PFSK-1 (cell line): ENCODE measurements around the gene TBCEL.

Experiments
- FOXP2 ChIP-seq: optimal IDR thresholded peaks from 2 replicates; pipeline ENCODE3; 2011; ENCODE audit warnings: borderline replicate concordance, control low read depth, inconsistent platforms; ENCODE audit not compliant: insufficient read depth; ENCODE audit errors: extremely low read length, extremely low read depth
- POLR2AphosphoS5 ChIP-seq: IDR thresholded peaks from 2 replicates; pipeline ENCODE4 v1.6.1; 2012; ENCODE audit warnings: low read depth, mild to moderate bottlenecking, control low read depth, low read length, moderate library complexity
- SIN3A ChIP-seq: IDR thresholded peaks from 2 replicates; pipeline ENCODE4 v1.6.1; 2012; ENCODE audit warnings: mild to moderate bottlenecking, low read length, moderate library complexity, borderline replicate concordance; ENCODE audit not compliant: insufficient read depth
- TAF1 ChIP-seq: IDR thresholded peaks from 2 replicates; pipeline ENCODE4 v1.6.1; 2012; ENCODE audit warnings: low read length, control low read depth, borderline replicate concordance; ENCODE audit not compliant: insufficient read depth
- TF ChIP-seq, protein P1 (sequence below), 2 experiments: IDR thresholded peaks; 2 replicates each; pipeline versions ENCODE4 v1.6.1 to v1.8.0; 2011 to 2012; ENCODE audit warnings: low read depth in 2 of 2, low read length in 2 of 2, control low read depth in 1 of 2, inconsistent platforms in 1 of 2, mild to moderate bottlenecking in 1 of 2, moderate library complexity in 1 of 2; ENCODE audit not compliant: insufficient read depth in 1 of 2

DNA sequence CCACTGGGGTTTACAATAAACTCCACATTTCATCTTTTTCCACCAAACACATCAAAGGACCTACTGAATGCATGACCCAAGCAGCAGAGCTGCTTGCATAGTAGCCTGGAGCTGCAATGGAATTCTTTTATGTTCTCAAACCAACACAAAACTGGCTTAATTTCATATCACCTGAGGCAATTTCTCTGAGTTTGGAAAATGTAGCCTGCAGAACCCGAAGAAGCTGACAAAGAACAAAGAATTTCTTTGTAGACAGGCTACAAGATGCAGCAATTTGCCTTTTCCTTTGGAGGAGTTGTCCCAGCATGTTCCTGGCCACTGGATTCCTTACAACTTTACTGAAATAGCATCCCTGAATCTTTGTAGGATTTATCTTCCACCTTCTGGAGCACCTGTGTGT, 71.7 kb downstream of the TBCEL start:
- TF ChIP-seq TAF1 (no peak), FOXP2 (no peak), POLR2AphosphoS5 (no peak), SIN3A (no peak)
- TF ChIP-seq, protein P1, sequence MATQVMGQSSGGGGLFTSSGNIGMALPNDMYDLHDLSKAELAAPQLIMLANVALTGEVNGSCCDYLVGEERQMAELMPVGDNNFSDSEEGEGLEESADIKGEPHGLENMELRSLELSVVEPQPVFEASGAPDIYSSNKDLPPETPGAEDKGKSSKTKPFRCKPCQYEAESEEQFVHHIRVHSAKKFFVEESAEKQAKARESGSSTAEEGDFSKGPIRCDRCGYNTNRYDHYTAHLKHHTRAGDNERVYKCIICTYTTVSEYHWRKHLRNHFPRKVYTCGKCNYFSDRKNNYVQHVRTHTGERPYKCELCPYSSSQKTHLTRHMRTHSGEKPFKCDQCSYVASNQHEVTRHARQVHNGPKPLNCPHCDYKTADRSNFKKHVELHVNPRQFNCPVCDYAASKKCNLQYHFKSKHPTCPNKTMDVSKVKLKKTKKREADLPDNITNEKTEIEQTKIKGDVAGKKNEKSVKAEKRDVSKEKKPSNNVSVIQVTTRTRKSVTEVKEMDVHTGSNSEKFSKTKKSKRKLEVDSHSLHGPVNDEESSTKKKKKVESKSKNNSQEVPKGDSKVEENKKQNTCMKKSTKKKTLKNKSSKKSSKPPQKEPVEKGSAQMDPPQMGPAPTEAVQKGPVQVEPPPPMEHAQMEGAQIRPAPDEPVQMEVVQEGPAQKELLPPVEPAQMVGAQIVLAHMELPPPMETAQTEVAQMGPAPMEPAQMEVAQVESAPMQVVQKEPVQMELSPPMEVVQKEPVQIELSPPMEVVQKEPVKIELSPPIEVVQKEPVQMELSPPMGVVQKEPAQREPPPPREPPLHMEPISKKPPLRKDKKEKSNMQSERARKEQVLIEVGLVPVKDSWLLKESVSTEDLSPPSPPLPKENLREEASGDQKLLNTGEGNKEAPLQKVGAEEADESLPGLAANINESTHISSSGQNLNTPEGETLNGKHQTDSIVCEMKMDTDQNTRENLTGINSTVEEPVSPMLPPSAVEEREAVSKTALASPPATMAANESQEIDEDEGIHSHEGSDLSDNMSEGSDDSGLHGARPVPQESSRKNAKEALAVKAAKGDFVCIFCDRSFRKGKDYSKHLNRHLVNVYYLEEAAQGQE (IDR thresholded peaks at IDR 0.05; ENCODE audit: insufficient read depth in 1 of 2, low read depth in 2 of 2, low read length in 2 of 2), result no peak
